H1 (cell line): ENCODE measurements around the gene CELSR1. TPM values are rescaled to one million over a fixed set of nuclear protein-coding genes. Genes with fewer than 3 reads are reported as not detected.

Experiments
- BCL11A ChIP-seq, 2 experiments: IDR thresholded peaks; one replicate each; pipeline ENCODE4 v1.6.1; 2011; ENCODE audit warnings: low read depth in 2 of 2, low read length in 2 of 2, mild to moderate bottlenecking in 2 of 2
- CBX5 ChIP-seq: fragments of 300-800, 300-1000 bp; sonication (generic); IDR thresholded peaks from 2 replicates; pipeline ENCODE4 v1.7.1; 2016; ENCODE audit warnings: antibody characterized with exemption, low read length, low read depth
- CHD1 ChIP-seq: IDR thresholded peaks from 2 replicates; pipeline ENCODE4 v1.6.1; 2012; ENCODE audit warnings: low read depth, low read length, improper control_type of control experiment
- FOSL1 ChIP-seq: IDR thresholded peaks from 2 replicates; pipeline ENCODE4 v1.6.1; 2011; ENCODE audit warnings: mild to moderate bottlenecking, low read depth, low read length, moderate library complexity; ENCODE audit not compliant: insufficient read depth
- JUND ChIP-seq: IDR thresholded peaks from 2 replicates; pipeline ENCODE4 v1.6.1; 2011; ENCODE audit warnings: mild to moderate bottlenecking, improper control_type of control experiment, low read length
- KDM4A ChIP-seq: IDR thresholded peaks from one replicate; pipeline ENCODE4 v1.7.1; 2012; ENCODE audit warnings: low read depth, mild to moderate bottlenecking, moderate library complexity, low read length, inconsistent platforms; ENCODE audit not compliant: severe bottlenecking
- POLR2A ChIP-seq, 2 experiments: IDR thresholded peaks; 1 replicate in 1 of 2; 2 replicates in 1 of 2; pipeline ENCODE4 v1.6.1; 2011; ENCODE audit warnings: low read depth in 2 of 2, low read length in 2 of 2, mild to moderate bottlenecking in 2 of 2; ENCODE audit errors: control extremely low read depth in 1 of 2
- POU5F1 ChIP-seq: IDR thresholded peaks from 2 replicates; pipeline ENCODE4 v1.6.1; 2011; ENCODE audit warnings: low read depth, mild to moderate bottlenecking, low read length, moderate library complexity
- SIX5 ChIP-seq: IDR thresholded peaks from 2 replicates; pipeline ENCODE4 v1.6.1; 2011; ENCODE audit warnings: mild to moderate bottlenecking, low read depth, low read length
- SP1 ChIP-seq: IDR thresholded peaks from 2 replicates; pipeline ENCODE4 v1.6.1; 2011; ENCODE audit warnings: low read depth, low read length
- TEAD4 ChIP-seq: IDR thresholded peaks from 2 replicates; pipeline ENCODE4 v1.6.1; 2012; ENCODE audit warnings: low read depth, low read length, inconsistent platforms, mixed read lengths
- YY1 ChIP-seq: IDR thresholded peaks from 2 replicates; pipeline ENCODE4 v1.6.1; 2011; ENCODE audit warnings: low read depth, mild to moderate bottlenecking, low read length
- ZNF274 ChIP-seq: IDR thresholded peaks from 2 replicates; pipeline ENCODE4 v1.7.0; 2012; ENCODE audit warnings: low read length, borderline replicate concordance; ENCODE audit errors: extremely low read depth
- polyA plus RNA-seq, 7 experiments: library from polyadenylated mRNA; depleted of rRNA in 3 of 7; stranded (reverse) in 5 of 7; unstranded in 2 of 7; fragments of >200 nt in 5 of 7; fragments of 200-250 nt in 2 of 7; gene quantifications; 1 replicate in 5 of 7; 2 replicates in 1 of 7; 4 replicates in 1 of 7; pipeline versions ENCODE4 v1.2.1 to v1.2.3, GENCODE V29; 2011 to 2013; ENCODE audit warnings: missing spikeins in 2 of 7, mixed read lengths in 2 of 7
- total RNA-seq: library from RNA; stranded (reverse); fragmentation: NEBNext Ultra II Directional; extraction: Animal tissue kit (Norgen Biotek cat#: 25700); gene quantifications from 2 replicates; pipeline ENCODE4 v1.2.1, GENCODE V29; 2021

The CELSR1 gene
- total and polyA plus RNA-seq, 2 of the 8 experiments (the other 6 are each of a cell fraction or from before 2014, with no cell fraction given), result 9.0 to 12.4 TPM

GRCh38 chr22:46542011-46542985 lies 4.9 kb upstream of the CELSR1 start (continued):
- TF ChIP-seq CHD1 (no peak), KDM4A (no peak), JUND (no peak), SIX5 (no peak), TEAD4 (no peak), ZNF274 (no peak), FOSL1 (no peak), CBX5 (no peak), YY1 (no peak), SP1 (no peak), POLR2A (IDR thresholded peaks at IDR 0.05; ENCODE audit: control extremely low read depth in 1 of 2, low read depth in 2 of 2, low read length in 2 of 2) (no peak), POU5F1 (no peak), BCL11A (IDR thresholded peaks at IDR 0.05; ENCODE audit: low read depth in 2 of 2, low read length in 2 of 2) (no peak)
